ENCODE data around the gene CCDC122. TPM values are rescaled to one million over a fixed set of nuclear protein-coding genes. Genes with fewer than 3 reads are reported as not detected.
"Not testable (repeated sequence)": the region's sequence is repeated elsewhere in the genome, so short reads cannot be mapped to it uniquely, and the experiment has no call there.

CCDC122 gene
- total and polyA plus RNA-seq, 2 of the 8 experiments (the other 6 are each of a cell fraction or from before 2014, with no cell fraction given): 2.9 to 5.8 TPM

GRCh38 chr13:43824656-43825055 lies 54.9 kb downstream of the CCDC122 start:
- DNase-seq (ENCODE audit: low read depth in 1 of 2, low spot score in 2 of 2); H2BK5ac ChIP-seq (ENCODE audit: low read depth, low read length); H4K5ac ChIP-seq (ENCODE audit: insufficient read length, low read depth, low read length); H3K23me2 ChIP-seq (ENCODE audit: low read depth, low read length); H4K20me1 ChIP-seq (replicated peaks in 1 of 2; ENCODE audit: control insufficient read depth in 1 of 2, insufficient read depth in 2 of 2, low read length in 2 of 2); H3K56ac ChIP-seq (replicated peaks; ENCODE audit: insufficient read length, low read depth, low read length); H2BK120ac ChIP-seq (replicated peaks; ENCODE audit: low read depth, low read length); H3K79me2 ChIP-seq (ENCODE audit: control insufficient read depth in 1 of 2, insufficient read depth in 2 of 2, low read length in 2 of 2); H3K36me3 ChIP-seq (ENCODE audit: control insufficient read depth in 2 of 4, insufficient read depth in 4 of 4, low read length in 3 of 4); H3K9ac ChIP-seq (replicated peaks in 1 of 4; ENCODE audit: extremely low read depth in 1 of 4, low read depth in 3 of 4, low read length in 3 of 4); H3K23ac ChIP-seq (ENCODE audit: insufficient read length); H2BK20ac ChIP-seq (ENCODE audit: low read length); H4K8ac ChIP-seq (ENCODE audit: extremely low read depth, insufficient read depth, low read length); H3K79me1 ChIP-seq (ENCODE audit: low read depth, low read length); H3K27ac ChIP-seq (ENCODE audit: low read depth, low read length); H2BK12ac ChIP-seq (ENCODE audit: low read depth, low read length); POLR2A ChIA-PET (ENCODE audit: partially characterized antibody); H2BK15ac ChIP-seq (ENCODE audit: low read length); H2AK5ac ChIP-seq (ENCODE audit: low read depth, low read length); H2AFZ ChIP-seq (ENCODE audit: low read length); H3K4ac ChIP-seq (replicated peaks; ENCODE audit: insufficient read length, low read depth, low read length); H3K4me2 ChIP-seq (ENCODE audit: insufficient read depth in 1 of 2, low read depth in 2 of 2, low read length in 2 of 2); H3K18ac ChIP-seq (ENCODE audit: extremely low read depth, low read length); H4K91ac ChIP-seq (replicated peaks; ENCODE audit: insufficient read length, low read length); H3K27me3 ChIP-seq (replicated peaks in 1 of 4; ENCODE audit: control insufficient read depth in 3 of 4, extremely low read depth in 1 of 4, insufficient read depth in 3 of 4, low read length in 3 of 4); H3K9me3 ChIP-seq (ENCODE audit: insufficient read depth in 2 of 2, low read depth in 1 of 2, low read length in 1 of 2); H3K4me1 ChIP-seq (replicated peaks in 1 of 4; ENCODE audit: control insufficient read depth in 3 of 4, insufficient read depth in 4 of 4, low read length in 3 of 4); CTCF ChIA-PET (ENCODE audit: partially characterized antibody); H3K14ac ChIP-seq (ENCODE audit: insufficient read length); FAIRE-seq; H3K4me3 ChIP-seq (ENCODE audit: extremely low read depth in 1 of 4, insufficient read depth in 2 of 4, low read depth in 3 of 4, low read length in 4 of 4): not testable (repeated sequence)
- 100% methylated on average over 1 of the region's 1 CpG; no CpG with 5 or more reads in 1 of the 2 experiments for WGBS, 2 experiments (ENCODE audit: extremely low coverage in 1 of 2, insufficient coverage in 1 of 2, insufficient read length in 1 of 2, insufficient replicate concordance in 2 of 2, low coverage in 1 of 2, low lambda C conversion rate in 2 of 2, missing lambda C conversion rate in 1 of 2)
